ENCODE measurements around the gene DCTN3. TPM values are rescaled to one million over a fixed set of nuclear protein-coding genes. Genes with fewer than 3 reads are reported as not detected.
A peak's percentile ranks its signal among the peaks of the same experiment; 100 is the strongest.

Gene DCTN3
- total RNA-seq = 100 to 1,000 TPM in 5 of 9 donors, 10 to 100 TPM in 4; 46.6 to 163 (median 106) TPM
- 10 to 100 TPM; 51.3 to 95.8 (median 74.0) TPM for polyA plus RNA-seq
- long read RNA-seq, donor 1, transcript DCTN3-201 (7 exons, 808 nt) = major isoform, 55 of 83 reads
- long read RNA-seq, donor 1, partial matches to known transcripts = 20 of 83 reads
- long read RNA-seq, donor 1, other reads (novel, unspliced or antisense) = 0 of 83 reads
- long read RNA-seq, donor 2, transcript DCTN3-201 (7 exons, 808 nt) = major isoform, 41 of 56 reads
- long read RNA-seq, donor 2, partial matches to known transcripts = 9 of 56 reads
- long read RNA-seq, donor 2, other reads (novel, unspliced or antisense) = 0 of 56 reads
- long read RNA-seq, donor 3, transcript DCTN3-201 (7 exons, 808 nt) = major isoform, 41 of 49 reads
- long read RNA-seq, donor 3, partial matches to known transcripts = 5 of 49 reads
- long read RNA-seq, donor 3, other reads (novel, unspliced or antisense) = 0 of 49 reads
- long read RNA-seq, donor 4, transcript DCTN3-201 (7 exons, 808 nt) = major isoform, 83 of 87 reads
- long read RNA-seq, donor 4, partial matches to known transcripts = 0 of 87 reads
- long read RNA-seq, donor 4, other reads (novel, unspliced or antisense) = 2 of 87 reads
- long read RNA-seq, donor 5, transcript DCTN3-201 (7 exons, 808 nt) = major isoform, 65 of 71 reads
- long read RNA-seq, donor 5, partial matches to known transcripts = 0 of 71 reads
- long read RNA-seq, donor 5, other reads (novel, unspliced or antisense) = 2 of 71 reads
- long read RNA-seq, donor 6, transcript DCTN3-201 (7 exons, 808 nt) = major isoform, 65 of 70 reads
- long read RNA-seq, donor 6, partial matches to known transcripts = 0 of 70 reads
- long read RNA-seq, donor 6, other reads (novel, unspliced or antisense) = 2 of 70 reads
- long read RNA-seq, donor 7, transcript DCTN3-201 (7 exons, 808 nt) = major isoform, 22 of 31 reads
- long read RNA-seq, donor 7, partial matches to known transcripts = 5 of 31 reads
- long read RNA-seq, donor 7, other reads (novel, unspliced or antisense) = 0 of 31 reads
- long read RNA-seq, donor 8, transcript DCTN3-201 (7 exons, 808 nt) = major isoform, 67 of 91 reads
- long read RNA-seq, donor 8, partial matches to known transcripts = 18 of 91 reads
- long read RNA-seq, donor 8, other reads (novel, unspliced or antisense) = 0 of 91 reads
- long read RNA-seq, donor 9, transcript DCTN3-201 (7 exons, 808 nt) = major isoform, 34 of 40 reads
- long read RNA-seq, donor 9, partial matches to known transcripts = 5 of 40 reads
- long read RNA-seq, donor 9, other reads (novel, unspliced or antisense) = 0 of 40 reads
- long read RNA-seq, donor 10, transcript DCTN3-201 (7 exons, 808 nt) = major isoform, 31 of 31 reads
- long read RNA-seq, donor 10, partial matches to known transcripts = 0 of 31 reads
- long read RNA-seq, donor 10, other reads (novel, unspliced or antisense) = 0 of 31 reads

- H3K4me3 ChIP-seq = peak within 1 kb of the TSS in 2 of 4 donors; percentile 64 to 96
- intact Hi-C loops (cut with DNase I) = no loop called here
- H3K27ac ChIP-seq = peak within 1 kb of the TSS in 2 of 5 donors; percentile 12 to 51
- H3K36me3 ChIP-seq (replicated peaks in 1 of 2) = peaks cover 0 to 29% of the 10 kb centered on the region in 2 donors
- peaks cover 30% of the 10 kb centered on the region for H3K27me3 ChIP-seq
- no peaks in the 10 kb centered on the region for H3K9me3 ChIP-seq (replicated peaks in 1 of 3)
- peaks cover 6 to 17% of the 10 kb centered on the region in 2 donors for H3K4me1 ChIP-seq (replicated peaks in 1 of 2)
- 3 to 11% (median 5%) methylated on average over 12 to 43 of the region's 43 CpGs for WGBS, 4 donors
- DNase-seq = peak; percentile 90 to 99 (median 96)
- TF ChIP-seq CTCF (IDR thresholded peaks at IDR 0.05) = peak in 1 of 6 experiments; percentile 2
- peak; percentile 28 to 45 for TF ChIP-seq POLR2A (IDR thresholded peaks at IDR 0.05)
These were observed at the start of gene DCTN3 for GRCh38 chr9:34620061-34620994. Gene DCTN3, minus strand, starts transcription at chr9:34620495. Its CDS starts 31 bp downstream, at chr9:34620464.

- H3K4me1 ChIP-seq (replicated peaks in 1 of 2) = peaks cover 7 to 17% of the 10 kb centered on the region in 2 donors
- H3K27me3 ChIP-seq = no peaks in the 10 kb centered on the region
- TF ChIP-seq CTCF (IDR thresholded peaks at IDR 0.05) (no peak), POLR2A (IDR thresholded peaks at IDR 0.05) (peak; percentile 94)
- DNase-seq = peak; percentile 95 to 98 (median 97)
- H3K36me3 ChIP-seq (replicated peaks in 1 of 2) = no peaks in the 10 kb centered on the region
- no peaks in the 10 kb centered on the region for H3K9me3 ChIP-seq (replicated peaks in 1 of 3)
- intact Hi-C loops (cut with DNase I) = no loop called here
- H3K4me3 ChIP-seq = peak overlapping the region in 3 of 4 donors; percentile 53 to 79 (median 76)
- WGBS, 4 donors = 0 to 2% (median 1%) methylated on average over 20 to 55 of the region's 55 CpGs
- peak overlapping the region; percentile 92 to 100 (median 99) for H3K27ac ChIP-seq
These were observed 45.3 kb upstream of the DCTN3 start for GRCh38 chr9:34665381-34666250.

- Histone ChIP-seq H3K27me3 (no peaks in the 10 kb centered on the region), H3K9me3 (replicated peaks in 1 of 3) (no peaks in the 10 kb centered on the region), H3K4me1 (replicated peaks in 1 of 2) (peaks cover 7 to 17% of the 10 kb centered on the region in 2 donors), H3K27ac (peak overlapping the region; percentile 48 to 99 (median 92)), H3K4me3 (peak overlapping the region in 2 of 4 donors; percentile 53 to 79), H3K36me3 (replicated peaks in 1 of 2) (no peaks in the 10 kb centered on the region)
- DNase-seq = no peak
- TF ChIP-seq POLR2A (IDR thresholded peaks at IDR 0.05) (no peak), CTCF (IDR thresholded peaks at IDR 0.05) (no peak)
- 0 to 2% (median 1%) methylated on average over 1 to 26 of the region's 26 CpGs; no CpG with 5 or more reads in 1 of the 4 donors for WGBS, 4 donors
- intact Hi-C loops (cut with DNase I) = no loop called here
These were observed 44.7 kb upstream of the DCTN3 start for GRCh38 chr9:34665067-34665380.
